ENCODE measurements around the gene CCDC179. TPM values are rescaled to one million over a fixed set of nuclear protein-coding genes. Genes with fewer than 3 reads are reported as not detected.

Gene CCDC179
- total RNA-seq, 1 experiment from 2014 or later = not detected

DNA sequence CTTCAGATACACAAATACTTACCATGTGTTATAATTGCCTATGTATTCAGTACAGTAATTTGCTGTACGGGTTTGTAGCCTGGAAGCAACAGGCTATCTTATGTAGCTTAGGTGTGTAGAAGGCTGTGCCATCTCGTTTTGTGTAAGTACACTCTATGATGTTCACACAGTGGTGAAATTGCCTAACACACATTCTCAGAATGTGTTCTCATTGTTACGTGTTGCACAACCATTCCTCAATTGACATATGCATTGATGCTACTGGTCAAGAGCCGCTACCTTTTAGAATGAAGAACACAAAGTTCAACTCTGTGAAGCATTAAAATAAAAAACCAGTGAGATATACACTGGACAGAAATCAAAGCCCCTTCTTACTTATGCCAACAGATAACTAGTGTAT is 57.4 kb downstream of the CCDC179 start:
- H2BK120ac ChIP-seq (ENCODE audit: low read depth, low read length, poor library complexity, severe bottlenecking) = no peak overlapping the region
- no peak overlapping the region for H4K5ac ChIP-seq (ENCODE audit: insufficient read length, low read depth, low read length)
- H2BK5ac ChIP-seq (ENCODE audit: insufficient read length, low read length) = no peak overlapping the region
- H4K8ac ChIP-seq (replicated peaks; ENCODE audit: insufficient read length, low read depth, low read length) = no peak overlapping the region
- H3K27ac ChIP-seq (ENCODE audit: insufficient read length, low read depth, low read length) = no peak overlapping the region
- no peak overlapping the region for H3K9ac ChIP-seq (ENCODE audit: extremely low read depth, insufficient read length, low read length)
- no peaks in the 10 kb centered on the region for H3K36me3 Mint-ChIP-seq (ENCODE audit: insufficient read depth in 1 of 3, low read depth in 3 of 3)
- no peak for DNase-seq
- no CpG with 5 or more reads among the region's 4 CpGs for WGBS (ENCODE audit: extremely low coverage, insufficient read length, low lambda C conversion rate)
- no peak overlapping the region for H2AK5ac ChIP-seq (ENCODE audit: insufficient read length, low read length)
- no peaks in the 10 kb centered on the region for H3K9me3 ChIP-seq (ENCODE audit: control insufficient read depth, low read depth, low read length)
- H2AFZ ChIP-seq (ENCODE audit: low read length) = no peak overlapping the region
- no peak overlapping the region for H3K4me3 Mint-ChIP-seq
- no peaks in the 10 kb centered on the region for H3K79me2 ChIP-seq (ENCODE audit: insufficient read depth, low read length)
- H2BK15ac ChIP-seq (ENCODE audit: low read depth, low read length) = no peak overlapping the region
- H3T11ph ChIP-seq (ENCODE audit: low read length) = no peak overlapping the region
- H3K4ac ChIP-seq (ENCODE audit: low read depth, low read length) = no peak overlapping the region
- no peaks in the 10 kb centered on the region for H3K23me2 ChIP-seq (ENCODE audit: insufficient read length, low read depth, low read length, poor library complexity, severe bottlenecking)
- H3K27me3 Mint-ChIP-seq (ENCODE audit: low read depth) = no peaks in the 10 kb centered on the region; the same call in 1 of the 2 replicates
- H4K91ac ChIP-seq (ENCODE audit: insufficient read length, low read depth, low read length) = no peak overlapping the region
- H3K27me3 ChIP-seq (ENCODE audit: insufficient read depth, low read length) = no peaks in the 10 kb centered on the region
- H3K18ac ChIP-seq (ENCODE audit: insufficient read length, low read depth, low read length) = no peak overlapping the region
- TF ChIP-seq, protein P1, sequence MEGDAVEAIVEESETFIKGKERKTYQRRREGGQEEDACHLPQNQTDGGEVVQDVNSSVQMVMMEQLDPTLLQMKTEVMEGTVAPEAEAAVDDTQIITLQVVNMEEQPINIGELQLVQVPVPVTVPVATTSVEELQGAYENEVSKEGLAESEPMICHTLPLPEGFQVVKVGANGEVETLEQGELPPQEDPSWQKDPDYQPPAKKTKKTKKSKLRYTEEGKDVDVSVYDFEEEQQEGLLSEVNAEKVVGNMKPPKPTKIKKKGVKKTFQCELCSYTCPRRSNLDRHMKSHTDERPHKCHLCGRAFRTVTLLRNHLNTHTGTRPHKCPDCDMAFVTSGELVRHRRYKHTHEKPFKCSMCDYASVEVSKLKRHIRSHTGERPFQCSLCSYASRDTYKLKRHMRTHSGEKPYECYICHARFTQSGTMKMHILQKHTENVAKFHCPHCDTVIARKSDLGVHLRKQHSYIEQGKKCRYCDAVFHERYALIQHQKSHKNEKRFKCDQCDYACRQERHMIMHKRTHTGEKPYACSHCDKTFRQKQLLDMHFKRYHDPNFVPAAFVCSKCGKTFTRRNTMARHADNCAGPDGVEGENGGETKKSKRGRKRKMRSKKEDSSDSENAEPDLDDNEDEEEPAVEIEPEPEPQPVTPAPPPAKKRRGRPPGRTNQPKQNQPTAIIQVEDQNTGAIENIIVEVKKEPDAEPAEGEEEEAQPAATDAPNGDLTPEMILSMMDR (conservative IDR thresholded peaks at IDR 0.05) = no peak
- H2BK12ac ChIP-seq (ENCODE audit: insufficient read length, low read depth, low read length) = no peak overlapping the region
- H3K4me1 ChIP-seq (ENCODE audit: insufficient read depth, low read length) = no peaks in the 10 kb centered on the region; the same call in 1 of the 2 replicates
- H3K23ac ChIP-seq (ENCODE audit: insufficient read length, low read depth, low read length) = no peak overlapping the region
- H3K79me1 ChIP-seq (ENCODE audit: insufficient read depth, low read depth, low read length, poor library complexity, severe bottlenecking) = no peaks in the 10 kb centered on the region
- no peak overlapping the region for H3K27ac Mint-ChIP-seq
- no peak overlapping the region for H3K56ac ChIP-seq (ENCODE audit: insufficient read length, low read depth, low read length)
- no peak overlapping the region for H3K14ac ChIP-seq (ENCODE audit: insufficient read depth, low read length)
- no peak overlapping the region for H3K4me2 ChIP-seq (ENCODE audit: insufficient read depth, insufficient read length, low read length)
- H3K4me1 Mint-ChIP-seq = no peaks in the 10 kb centered on the region
- H2BK20ac ChIP-seq (ENCODE audit: low read depth, low read length, poor library complexity, severe bottlenecking) = no peak overlapping the region
- no peaks in the 10 kb centered on the region for H4K20me1 ChIP-seq (ENCODE audit: control insufficient read depth, insufficient read depth, insufficient read length)
- H3K9me3 Mint-ChIP-seq = no peaks in the 10 kb centered on the region
